Activated gamma-delta T cell treated with Interleukin-2 at 50 U/mL for 16 hours (primary cell): Measurements from ENCODE around the gene EMC1.
"Not testable (repeated sequence)": the region's sequence is repeated elsewhere in the genome, so short reads cannot be mapped to it uniquely, and the experiment has no call there.

Experiments
- DNase-seq: peaks from one replicate; pipeline ENCODE4 v3.0.0-alpha.2; 2020

EMC1 gene

GRCh38 chr1:19260211-19261138 is 9.2 kb upstream of the EMC1 start:
- DNase-seq, result no peak

DNA sequence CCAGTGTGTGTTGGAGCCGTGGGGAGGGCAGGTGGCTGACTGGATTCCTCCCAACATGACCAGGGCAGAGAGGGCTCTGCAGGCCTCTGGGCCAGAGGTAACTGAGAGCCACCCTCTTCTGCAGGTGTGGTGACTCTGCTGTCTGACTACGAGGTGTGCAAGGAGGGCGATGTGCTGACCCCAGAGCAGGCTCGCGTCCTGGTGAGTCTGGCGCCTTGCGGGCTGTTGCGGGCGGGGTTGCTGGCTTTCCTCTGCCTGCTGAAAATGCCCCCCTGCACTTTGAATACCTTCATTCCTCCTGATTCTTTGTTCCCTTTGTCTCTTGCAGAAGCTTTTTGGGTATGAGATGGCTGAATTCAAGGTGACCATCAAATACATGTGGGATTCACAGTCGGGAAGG is 7.0 kb upstream of the EMC1 start:
- DNase-seq, result no peak

DNA sequence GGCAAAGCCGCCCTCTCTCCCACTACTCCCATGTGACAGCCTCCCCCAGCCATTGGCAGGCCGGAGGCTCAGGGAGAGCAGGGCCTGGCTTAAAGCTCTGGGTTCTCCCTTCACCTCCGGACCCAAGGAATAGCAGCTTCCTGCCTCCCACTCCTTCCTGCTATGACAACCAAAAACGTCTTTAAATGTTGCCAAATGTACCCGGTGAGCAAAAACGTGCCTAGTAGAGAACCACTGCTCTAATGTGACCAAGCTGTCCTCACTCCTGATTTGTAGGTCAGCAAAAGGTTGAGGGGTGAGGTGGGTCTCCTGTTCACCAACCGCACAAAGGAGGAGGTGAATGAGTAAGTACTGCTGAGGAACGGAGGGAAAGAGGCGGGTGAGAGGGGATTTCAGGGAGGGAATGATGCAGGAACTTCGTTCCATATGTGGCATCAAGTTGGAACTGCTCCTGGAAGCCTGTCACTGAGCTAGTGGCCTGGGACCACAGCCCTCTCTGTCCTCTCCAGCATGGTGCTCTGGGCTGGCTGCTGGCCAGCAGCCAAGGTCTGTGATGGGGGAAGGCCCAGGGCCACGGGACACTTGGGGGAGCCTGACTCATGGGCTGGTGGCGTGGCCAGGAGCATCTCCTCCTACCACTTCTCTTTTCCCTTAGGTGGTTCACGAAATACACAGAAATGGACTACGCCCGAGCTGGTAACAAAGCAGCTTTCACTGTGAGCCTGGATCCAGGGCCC is 6.0 kb upstream of the EMC1 start:
- DNase-seq, result no peak

GRCh38 chr1:19256301-19256700 is 5.0 kb upstream of the EMC1 start:
- DNase-seq, result not testable (repeated sequence)

- no peak for DNase-seq
Observed at GRCh38 chr1:19255288-19255687, 4.0 kb upstream of the EMC1 start.

- no peak for DNase-seq
Observed at GRCh38 chr1:19254416-19254815, 3.1 kb upstream of the EMC1 start.

- no peak for DNase-seq
Observed at GRCh38 chr1:19250629-19251304, 557 bp downstream of the EMC1 start.

GRCh38 chr1:19240673-19241538 is 10.4 kb downstream of the EMC1 start:
- DNase-seq, result peak; percentile 49

DNA sequence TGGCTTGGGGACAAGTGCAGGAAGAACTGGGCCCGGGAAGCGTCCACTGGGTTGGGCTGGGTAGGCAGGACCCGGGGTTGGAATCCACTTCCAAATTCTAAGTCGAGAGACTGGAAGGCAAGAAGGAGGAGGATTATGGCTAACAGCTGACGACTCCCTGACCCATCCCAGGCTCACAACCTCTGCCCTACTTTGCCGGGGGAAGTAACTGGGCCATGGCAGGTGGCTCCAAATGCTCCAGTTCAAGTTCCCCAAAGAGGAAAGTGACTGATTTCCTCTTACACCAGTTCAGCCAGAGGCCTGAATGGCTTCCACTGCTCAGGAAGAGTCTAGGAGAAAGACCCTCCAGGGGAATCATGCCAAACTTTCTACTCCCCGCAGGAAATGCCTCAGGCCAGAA is 11.4 kb downstream of the EMC1 start:
- no peak for DNase-seq

- DNase-seq, result no peak
Observed at GRCh38 chr1:19234224-19234623, 17.1 kb downstream of the EMC1 start.

GRCh38 chr1:19232524-19232846 is 18.8 kb downstream of the EMC1 start:
- no peak for DNase-seq

DNA sequence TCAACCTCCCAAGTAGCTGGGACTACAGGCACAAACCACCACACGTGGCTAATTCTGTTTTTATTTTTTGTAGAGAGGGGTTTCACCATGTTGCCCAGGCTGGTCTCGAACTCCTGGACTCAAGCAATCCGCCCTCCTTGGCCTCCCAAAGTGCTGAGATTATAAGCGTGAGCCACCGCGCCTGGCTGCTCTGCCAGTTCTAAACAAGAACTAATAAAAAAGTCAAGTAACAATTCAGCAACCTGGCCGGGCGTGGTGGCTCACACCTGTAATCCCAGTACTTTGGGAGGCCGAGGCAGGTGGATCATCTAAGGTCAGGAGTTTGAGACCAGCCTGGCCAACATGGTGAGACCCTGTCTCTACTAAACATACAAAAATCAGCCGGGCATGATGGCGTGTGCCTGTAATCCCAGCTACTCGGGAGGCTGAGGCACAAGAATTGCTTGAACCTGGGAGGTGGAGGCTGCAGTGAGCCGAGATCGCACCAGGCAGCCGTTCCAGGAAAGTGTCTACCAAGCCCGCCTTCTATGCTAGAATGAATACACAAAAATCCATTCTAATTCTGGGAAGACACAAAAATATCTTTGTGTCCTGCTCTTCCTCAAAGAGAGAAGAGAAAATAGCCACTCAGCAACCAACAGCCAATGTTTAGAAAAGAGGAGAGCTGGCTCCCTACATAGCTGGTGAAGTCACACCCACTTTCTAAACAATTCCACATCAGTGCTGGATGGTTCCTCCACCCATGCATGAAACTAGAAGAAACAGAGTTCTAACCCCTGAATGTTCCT is 19.4 kb downstream of the EMC1 start:
- DNase-seq, result not testable (repeated sequence)

DNA sequence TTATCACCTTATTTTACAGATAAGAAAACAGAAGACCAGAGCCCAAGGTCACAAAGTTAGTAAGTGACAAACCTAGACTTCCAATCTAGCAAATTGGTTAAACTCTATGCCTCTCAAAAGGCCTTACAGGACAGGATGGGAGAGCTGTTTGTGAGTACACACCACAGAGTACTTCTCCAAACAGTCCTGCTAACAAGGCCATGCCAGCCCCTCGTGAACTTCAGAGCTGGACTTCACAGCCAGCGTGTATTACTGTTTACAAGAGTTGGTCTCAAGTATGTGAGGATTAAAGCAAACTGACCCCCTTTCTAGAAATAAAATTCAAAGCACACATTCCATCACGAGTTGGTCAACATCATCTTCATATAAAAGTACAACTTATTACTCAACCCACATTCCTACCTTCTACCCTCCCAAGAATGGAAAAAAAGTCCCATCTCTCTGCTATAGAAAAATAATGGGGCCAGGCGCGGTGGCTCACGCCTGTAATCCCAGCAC is 21.4 kb downstream of the EMC1 start:
- no peak for DNase-seq

DNA sequence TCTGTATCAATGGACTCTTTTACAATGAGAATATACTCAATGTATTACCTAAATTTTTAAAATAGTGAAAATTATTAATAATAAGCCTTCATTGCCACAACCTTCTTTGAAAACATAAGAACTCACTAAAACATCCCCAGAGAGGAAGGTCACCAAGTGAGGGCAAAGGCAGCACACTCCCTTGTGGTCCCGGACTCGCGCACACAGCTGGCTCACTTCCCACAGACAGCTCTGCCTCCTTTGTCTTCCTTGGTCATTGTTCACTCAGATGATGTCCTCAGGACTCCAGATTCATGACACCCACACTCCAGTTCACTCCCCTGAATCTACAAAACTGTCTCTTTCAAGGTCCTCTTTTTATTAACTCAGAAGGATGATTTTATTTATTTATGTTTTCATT is 22.1 kb downstream of the EMC1 start:
- DNase-seq, result no peak

- DNase-seq, result no peak
Observed at GRCh38 chr1:19222979-19223824, 28.1 kb downstream of the EMC1 start.

- no peak for DNase-seq
Observed at GRCh38 chr1:19222573-19222972, 28.8 kb downstream of the EMC1 start.

- no peak for DNase-seq
Observed at GRCh38 chr1:19220991-19221390, 30.3 kb downstream of the EMC1 start.

DNA sequence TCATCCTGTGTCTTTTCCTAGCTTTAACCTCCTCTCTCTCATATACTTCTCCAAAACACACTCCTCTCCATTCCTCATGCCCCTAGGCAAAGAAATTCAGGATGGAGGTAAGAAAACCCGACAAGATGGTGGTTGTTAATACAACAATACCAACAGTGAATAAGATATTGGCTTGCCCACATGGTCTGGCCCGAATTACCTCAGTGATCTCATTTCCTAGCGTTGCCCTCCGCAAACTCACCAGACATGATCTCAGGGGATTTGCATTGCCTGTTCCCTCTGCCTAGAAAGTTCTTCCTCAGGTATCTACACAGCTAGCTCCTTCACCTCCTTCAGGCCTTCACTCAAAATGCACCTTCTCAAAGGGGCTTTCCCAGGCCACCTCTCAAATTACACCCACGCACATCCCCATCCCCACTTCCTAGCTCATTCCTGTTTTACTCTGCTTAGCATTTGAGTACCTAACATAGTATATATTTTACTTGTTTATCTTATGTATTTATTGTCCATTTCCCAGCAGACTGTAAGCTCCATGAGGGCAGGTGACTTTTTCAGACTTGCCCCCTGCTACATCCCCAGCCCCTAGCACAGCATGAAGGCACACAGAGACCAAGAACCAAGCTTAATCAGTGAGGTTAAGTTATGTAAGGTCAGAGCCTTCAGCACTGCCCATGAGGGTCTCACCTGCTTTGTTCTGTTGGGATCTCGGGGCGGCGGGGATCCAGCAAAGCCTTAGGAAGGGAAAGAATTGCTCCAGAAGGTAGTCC is 31.1 kb downstream of the EMC1 start:
- DNase-seq, result no peak

DNA sequence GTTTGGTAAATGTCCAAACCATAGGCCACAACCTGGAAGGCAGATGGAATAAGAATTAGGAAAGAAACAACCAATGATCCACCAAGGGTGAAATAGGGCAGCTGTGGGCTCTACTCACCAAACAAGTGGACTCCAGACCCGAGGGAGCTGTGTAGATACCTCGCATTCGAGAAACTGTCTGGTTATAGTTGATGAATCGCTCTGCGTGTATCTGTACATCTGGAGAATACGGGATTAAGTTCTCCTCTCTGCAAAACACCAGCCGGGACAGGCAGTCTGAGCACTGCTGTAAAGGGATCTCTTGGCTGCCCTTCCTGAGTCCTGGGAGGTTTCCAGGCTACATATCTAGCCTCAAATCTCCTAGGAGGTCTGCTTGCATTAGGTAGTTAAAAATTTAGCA is 31.9 kb downstream of the EMC1 start:
- DNase-seq, result no peak

DNA sequence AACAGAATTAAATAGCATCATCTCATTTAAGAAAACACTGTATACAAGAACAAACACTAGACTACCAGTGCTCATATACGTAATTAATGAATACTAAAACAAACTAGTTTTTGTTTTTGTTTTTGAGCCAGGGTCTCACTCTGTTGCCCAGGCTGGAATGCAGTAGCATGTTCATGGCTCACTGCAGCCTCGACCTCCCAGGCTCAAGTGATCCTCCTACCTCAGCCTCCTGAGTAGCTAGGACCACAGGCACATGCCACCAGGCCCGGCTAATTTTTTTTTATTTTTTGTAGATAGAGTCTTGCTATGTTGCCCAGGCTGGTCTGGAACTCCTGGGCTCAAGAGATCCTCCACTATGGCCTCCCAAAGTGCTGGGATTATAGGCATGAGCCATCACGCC is 34.7 kb downstream of the EMC1 start:
- DNase-seq, result not testable (repeated sequence)
